ENCODE results near the gene NOPCHAP1.

Gene NOPCHAP1

GRCh38 chr12:105025890-105026289 is 39.8 kb downstream of the NOPCHAP1 start:
- FAIRE-seq, result no peak

- no peak for FAIRE-seq
Measured at GRCh38 chr12:105026411-105026810, 40.3 kb downstream of the NOPCHAP1 start.

DNA sequence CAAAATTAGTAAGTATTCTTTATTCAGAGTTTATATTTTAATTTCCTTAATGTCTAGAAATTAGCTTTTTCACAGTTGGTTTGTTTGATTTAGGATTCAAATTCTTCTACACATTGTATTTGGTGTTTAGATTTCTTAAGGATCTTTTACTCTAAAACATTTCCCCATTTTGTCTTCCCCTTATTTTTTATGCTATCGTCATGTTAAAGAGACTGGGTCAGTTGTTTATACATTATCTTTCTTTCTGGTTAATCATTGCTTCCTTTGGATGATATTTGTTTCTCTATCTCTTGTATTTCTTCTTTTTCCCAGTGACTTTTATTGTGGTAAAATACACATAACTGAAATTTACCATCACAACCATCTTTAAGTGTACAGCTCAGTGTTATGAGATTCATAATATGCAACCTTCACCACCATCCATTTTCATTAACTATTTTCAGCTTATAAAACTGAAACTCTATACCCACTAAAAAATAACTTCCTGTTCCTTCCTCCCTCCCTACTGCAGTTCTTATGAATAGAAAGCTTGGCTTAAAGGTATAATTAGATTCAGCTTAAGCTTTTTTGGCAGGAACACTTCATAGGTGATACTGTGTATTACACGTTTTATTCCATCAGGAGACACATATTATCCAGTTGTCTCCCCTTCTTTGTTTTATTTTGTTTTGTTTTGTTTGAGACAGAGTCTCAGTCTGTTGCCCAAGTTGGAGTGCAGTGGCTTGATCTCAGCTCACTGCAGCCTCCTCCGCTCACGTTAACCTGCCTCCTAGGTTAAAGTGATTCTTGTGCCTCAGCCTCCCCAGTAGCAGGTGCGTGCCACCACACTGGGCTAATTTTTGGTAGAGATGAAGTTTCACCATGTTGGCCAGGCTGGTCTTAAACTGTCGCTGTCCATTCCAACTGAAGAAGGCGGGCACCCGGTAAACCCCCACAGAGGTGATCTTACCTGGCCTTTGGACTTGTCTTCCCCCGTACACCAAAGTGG is 45.0 kb downstream of the NOPCHAP1 start:
- FAIRE-seq, result peak; percentile 81

GRCh38 chr12:105032703-105033357 is 46.7 kb downstream of the NOPCHAP1 start:
- FAIRE-seq, result no peak

- no peak for FAIRE-seq
Measured at GRCh38 chr12:105033851-105034250, 47.7 kb downstream of the NOPCHAP1 start.

Data from G401.6 (cell line).